DMS 273 (cell line): ENCODE measurements around the gene HLCS.

Source experiments
- DNase-seq: peaks from one replicate; lab custom pipeline; 2025; ENCODE audit not compliant: unreplicated experiment; lab: John Stamatoyannopoulos, UW

Gene HLCS

DNA sequence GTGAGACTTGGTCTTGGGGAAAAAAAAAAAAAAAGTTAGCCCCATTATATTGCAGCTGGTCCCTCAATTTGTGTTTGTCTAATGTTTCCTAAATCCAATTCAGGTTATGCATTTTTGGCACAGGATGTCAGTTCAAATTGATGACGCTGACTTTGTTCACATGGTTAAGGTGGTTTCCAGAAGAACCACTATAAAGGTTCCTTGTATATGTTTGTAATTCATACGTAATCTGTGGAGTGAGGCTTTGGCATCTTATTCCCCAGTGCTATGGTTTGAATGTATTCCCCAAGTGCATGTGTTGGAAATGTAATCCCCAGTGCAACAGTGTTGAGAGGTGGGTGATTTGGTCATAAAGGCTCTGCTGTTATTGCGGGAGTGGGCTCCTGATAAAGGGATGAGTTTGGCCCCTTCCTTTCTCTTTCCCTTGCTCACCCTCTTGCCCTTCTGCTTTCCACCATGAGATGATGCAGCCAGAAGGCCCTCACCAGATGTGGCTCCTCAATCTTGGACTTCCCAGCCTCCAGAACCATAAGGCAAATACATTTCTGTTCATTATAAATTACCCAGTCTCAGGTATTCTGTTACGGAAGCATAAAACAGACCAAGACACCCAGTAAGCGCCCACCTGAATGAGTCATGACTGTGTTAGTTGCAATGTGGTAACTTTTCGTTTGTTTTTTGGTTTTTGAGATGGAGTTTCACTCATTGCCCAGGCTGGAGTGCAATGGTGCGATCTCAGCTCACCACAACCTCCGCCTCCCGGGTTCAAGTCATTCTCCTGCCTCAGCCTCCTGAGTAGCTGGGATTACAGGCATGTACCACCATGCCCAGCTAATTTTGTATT, 19.5 kb upstream of the HLCS start:
- no peak for DNase-seq

GRCh38 chr21:36981977-36982700, 15.7 kb upstream of the HLCS start:
- no peak for DNase-seq

GRCh38 chr21:36981049-36981391, 14.6 kb upstream of the HLCS start:
- peak; percentile 48 for DNase-seq

- peak; percentile 66 for DNase-seq
These were observed 14.0 kb upstream of the HLCS start for GRCh38 chr21:36980280-36981048.

DNA sequence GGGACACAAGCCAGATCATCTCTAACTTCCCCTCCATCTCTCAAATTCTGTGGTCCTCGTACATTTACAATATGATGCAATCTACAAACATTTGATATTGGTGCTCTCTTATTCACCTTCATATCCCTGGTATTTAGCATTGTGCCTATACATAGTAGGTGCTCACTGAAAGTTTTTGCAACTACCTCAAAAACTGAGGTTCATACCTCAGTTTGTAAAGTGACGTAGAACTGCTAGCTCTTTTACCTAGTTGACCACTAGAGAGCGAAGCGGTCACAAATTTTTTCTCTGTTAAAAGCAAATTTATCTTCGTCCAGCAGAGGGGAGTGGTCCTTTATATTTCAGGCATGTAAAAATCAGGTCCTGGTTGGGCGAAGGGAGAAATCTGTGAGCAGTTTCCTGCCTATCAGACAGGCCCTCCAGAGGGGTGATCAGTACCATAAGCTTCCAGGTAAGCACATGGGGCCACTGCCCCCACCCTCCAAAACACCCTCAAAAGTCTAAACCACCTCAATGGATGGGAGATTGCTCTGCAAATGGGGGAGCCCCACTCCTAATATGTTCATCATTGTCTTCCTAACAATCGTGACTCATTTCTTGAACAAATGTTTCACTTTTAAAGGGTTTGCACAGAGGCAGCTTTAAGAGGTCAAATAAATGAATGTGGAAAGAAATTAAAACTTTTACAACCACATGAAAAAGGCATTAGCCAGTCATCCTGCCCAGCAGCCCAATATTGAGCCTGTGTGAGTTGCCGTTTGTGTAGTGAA, 10.6 kb upstream of the HLCS start:
- DNase-seq: peak; percentile 85

GRCh38 chr21:36976228-36976861, 9.9 kb upstream of the HLCS start:
- DNase-seq: no peak

- no peak for DNase-seq
These were observed 8.4 kb upstream of the HLCS start for GRCh38 chr21:36974851-36975192.

GRCh38 chr21:36973986-36974850, 7.7 kb upstream of the HLCS start:
- peak; percentile 50 for DNase-seq

DNA sequence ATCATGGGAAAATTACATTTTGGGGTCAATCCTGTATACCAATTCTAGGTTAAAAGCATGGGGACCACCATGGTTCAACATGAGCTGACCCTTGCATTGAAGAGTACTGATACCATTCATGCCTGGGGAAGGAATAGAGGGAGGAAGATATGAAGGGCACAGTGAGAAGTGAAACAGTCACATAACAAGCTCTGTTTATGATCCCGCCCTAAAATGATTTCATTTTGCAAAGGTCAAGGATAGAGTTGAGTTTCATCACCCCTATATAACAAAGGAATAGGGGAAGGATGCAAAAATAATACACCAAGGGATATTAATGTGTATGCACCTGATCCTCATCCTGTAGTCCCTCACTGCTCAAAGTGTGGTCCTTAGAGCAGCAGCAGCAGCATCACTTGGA, 2.5 kb upstream of the HLCS start:
- no peak for DNase-seq

- DNase-seq: no peak
These were observed 1.9 kb upstream of the HLCS start for GRCh38 chr21:36968414-36968813.

- peak; percentile 37 for DNase-seq
These were observed 626 bp upstream of the HLCS start for GRCh38 chr21:36966821-36967768.

DNA sequence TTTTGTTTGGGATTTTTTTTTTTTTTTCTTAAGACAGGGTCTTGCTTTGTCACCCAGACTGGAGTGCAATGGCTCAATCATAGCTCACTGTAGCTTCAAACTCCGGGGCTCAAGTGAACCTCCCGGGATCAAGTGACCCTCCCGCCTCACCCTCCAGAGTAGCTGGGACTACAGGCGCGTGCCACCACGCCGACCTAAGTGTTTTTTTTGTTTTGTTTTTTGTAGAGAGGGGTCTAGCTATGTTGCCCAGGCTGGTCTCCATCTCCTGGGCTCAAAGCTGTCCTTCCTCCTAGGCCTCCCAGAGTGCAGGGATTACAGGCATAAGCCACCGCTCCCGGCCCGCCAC, 776 bp downstream of the HLCS start:
- DNase-seq: no peak

DNA sequence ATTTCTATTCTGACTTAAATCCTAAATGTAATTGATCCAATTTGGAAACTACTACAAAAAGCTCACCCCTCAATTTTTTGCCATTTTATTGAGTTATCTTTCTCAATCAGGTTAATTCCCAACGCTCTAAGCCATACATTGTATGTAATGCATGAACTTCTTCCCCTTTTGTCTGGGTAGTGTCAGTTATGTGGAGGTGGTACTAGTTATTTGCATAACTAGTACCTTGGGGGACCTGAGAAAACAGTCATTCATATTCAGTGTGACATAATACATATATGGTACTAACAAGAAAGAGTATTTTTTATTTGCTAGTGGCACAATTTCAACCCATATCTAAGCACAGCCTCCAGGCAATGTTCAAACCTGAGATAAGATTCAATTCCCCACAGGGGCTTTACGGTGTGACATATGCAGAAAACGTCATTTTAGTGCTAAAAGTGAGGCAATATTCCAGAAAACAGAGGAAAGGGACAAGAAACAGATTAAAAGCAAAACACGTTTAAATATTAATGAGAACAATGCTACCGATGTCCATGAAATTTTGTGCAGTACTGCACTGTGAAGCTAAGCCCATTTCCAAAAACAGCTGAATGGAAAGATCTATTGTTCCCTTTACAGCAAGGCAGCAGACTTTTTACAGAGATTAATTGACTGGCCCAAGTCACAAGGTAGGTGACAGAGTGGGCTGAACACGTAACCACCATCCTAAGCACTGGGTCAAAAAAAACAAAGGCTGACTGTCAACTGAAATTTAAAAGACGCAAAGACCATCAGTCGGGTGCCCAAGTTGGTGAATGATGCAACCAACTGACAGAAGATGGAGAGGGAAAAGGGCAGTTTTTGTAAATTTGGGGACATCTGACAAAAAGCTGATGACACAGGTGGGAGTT, 1.4 kb downstream of the HLCS start:
- DNase-seq: no peak

DNA sequence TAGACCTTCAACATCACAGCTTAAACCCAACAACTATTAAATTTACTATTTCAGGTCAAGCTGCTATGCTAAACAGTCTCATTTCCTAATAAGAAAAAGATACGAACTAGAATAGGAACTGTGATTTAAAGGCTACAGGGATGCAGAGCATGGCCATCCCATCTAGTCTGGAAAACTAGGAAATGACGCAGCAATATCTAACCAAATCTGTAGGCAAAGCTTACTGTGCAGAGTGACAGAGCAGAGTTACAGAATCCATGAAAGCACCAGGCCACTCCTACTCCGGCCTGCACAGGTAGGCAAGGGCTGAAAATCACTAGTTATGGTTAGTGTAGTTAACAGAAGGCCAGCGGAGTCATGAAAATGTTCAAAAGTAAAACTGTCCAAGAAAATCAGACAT, 2.1 kb downstream of the HLCS start:
- no peak for DNase-seq

GRCh38 chr21:36962098-36962780, 4.2 kb downstream of the HLCS start:
- no peak for DNase-seq

GRCh38 chr21:36960676-36961284, 5.7 kb downstream of the HLCS start:
- DNase-seq: no peak
